Activated gamma-delta T cell (primary cell): Measurements from ENCODE around the gene ITGB8.

Experiments
- DNase-seq: peaks from one replicate; lab custom pipeline; 2025; lab: John Stamatoyannopoulos, UW

The ITGB8 gene

GRCh38 chr7:20424500-20424899, 93.8 kb downstream of the ITGB8 start:
- DNase-seq, result no peak

GRCh38 chr7:20430664-20431063, 100.0 kb downstream of the ITGB8 start:
- no peak for DNase-seq

- DNase-seq, result no peak
Measured at GRCh38 chr7:20431146-20431545, 100.4 kb downstream of the ITGB8 start.

DNA sequence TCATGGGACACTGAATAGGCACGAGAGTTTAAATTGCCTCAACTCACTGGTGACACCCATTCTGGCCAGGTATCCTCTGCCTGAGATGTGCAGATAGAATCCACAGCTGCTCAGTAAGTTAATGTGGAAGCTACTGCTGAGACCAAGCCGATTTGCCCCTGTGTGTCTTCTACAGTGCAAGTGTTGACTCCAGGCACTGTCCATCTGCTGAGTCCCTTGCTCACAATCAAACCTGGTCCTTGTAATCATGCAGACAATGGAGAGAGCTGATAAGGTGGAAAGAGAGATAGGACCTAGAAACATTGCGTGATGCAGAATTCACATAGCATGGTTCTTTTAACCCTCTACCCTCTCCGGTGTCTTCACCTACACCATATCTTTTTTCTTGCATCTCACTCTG, 101.4 kb downstream of the ITGB8 start:
- DNase-seq, result no peak

GRCh38 chr7:20435305-20435704, 104.6 kb downstream of the ITGB8 start:
- DNase-seq, result no peak

GRCh38 chr7:20438248-20438647, 107.5 kb downstream of the ITGB8 start:
- DNase-seq, result no peak

GRCh38 chr7:20438694-20439376, 108.1 kb downstream of the ITGB8 start:
- DNase-seq, result no peak

DNA sequence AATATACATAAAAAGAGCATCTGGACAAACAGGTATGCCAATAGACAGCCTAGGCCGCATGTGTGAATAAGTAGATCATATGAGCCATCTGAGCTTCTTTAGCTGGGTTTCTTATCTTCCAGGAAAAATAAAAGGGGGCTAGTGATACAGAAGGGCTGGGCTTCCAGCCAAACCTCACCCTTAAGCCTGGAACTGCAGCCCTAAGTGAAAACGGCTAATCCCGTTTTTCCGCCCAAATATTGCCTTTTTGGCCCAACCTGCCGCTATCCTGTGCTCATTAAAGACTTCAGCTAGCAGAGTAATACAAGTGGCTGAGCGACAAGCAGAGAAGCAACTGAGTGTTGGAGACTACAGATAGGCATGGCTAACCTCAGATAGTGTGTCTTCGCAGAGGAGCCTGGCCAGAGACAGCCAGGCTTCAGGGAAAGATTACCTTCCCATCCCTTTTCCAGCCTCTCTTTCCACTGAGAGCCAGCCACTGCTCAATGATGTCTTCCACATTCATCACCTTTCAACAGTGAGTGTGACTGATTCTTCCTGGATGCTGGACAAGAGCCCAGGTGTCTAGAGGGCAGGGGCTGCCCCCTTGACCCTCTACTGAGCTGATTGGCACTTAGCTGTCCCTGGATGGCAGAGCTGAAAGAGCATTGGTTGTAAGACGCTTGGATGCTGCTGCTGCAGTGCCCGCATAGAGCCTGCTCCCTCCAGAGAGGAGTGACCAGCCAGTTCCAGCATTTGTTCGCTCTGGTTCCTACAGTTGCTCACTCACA, 108.9 kb downstream of the ITGB8 start:
- no peak for DNase-seq

GRCh38 chr7:20440472-20441105, 109.9 kb downstream of the ITGB8 start:
- DNase-seq, result no peak

DNA sequence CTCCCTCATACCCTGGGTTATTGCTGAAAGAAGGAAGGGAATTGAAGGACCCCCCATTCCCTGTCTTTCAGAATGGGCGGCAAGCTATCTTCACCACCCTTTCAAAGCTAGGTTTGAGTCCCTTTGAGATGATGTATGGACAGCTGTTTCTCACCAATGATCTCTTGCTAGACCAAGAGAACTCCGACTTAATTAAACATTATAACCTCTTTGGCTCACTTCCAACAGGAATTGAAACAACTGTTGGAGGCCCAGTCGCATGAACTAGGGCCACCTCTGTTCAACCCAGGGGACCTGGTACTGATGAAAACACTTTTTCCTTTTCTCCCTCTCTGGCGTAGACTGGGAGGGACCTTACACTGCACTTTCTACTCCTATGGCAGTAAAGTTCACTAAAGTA, 110.6 kb downstream of the ITGB8 start:
- DNase-seq, result no peak

- DNase-seq, result no peak
Measured at GRCh38 chr7:20441991-20442441, 111.3 kb downstream of the ITGB8 start.

- no peak for DNase-seq
Measured at GRCh38 chr7:20442951-20443350, 112.3 kb downstream of the ITGB8 start.

GRCh38 chr7:20444030-20444800, 113.5 kb downstream of the ITGB8 start:
- no peak for DNase-seq

DNA sequence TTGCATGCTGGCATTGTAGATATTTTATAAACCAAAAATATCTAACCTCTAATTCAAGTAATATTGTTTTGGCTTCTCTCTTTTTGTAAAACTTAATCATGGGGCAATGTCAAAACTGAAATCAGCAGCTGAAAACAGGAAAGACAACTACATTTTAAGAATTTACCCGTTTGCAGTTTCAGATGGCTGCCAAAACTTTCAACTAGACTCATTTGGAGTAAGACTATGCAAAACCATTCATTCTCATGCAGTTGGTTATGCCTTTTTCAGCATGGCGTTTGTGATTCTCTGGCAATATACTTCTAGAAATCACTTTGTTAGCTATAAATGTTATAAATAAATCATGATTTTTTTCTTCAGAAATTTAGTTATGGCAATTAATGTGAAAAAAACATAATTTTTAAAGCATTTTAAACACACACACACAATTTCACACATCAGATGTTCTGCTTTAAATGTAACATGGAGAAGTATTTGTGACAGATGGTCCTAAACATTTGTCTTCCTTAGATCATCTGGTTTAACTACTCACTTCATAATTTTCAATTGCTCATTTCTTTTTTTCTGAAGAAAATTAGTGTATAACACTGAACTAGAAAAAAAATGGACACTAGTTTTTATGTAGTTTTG, 116.4 kb downstream of the ITGB8 start:
- no peak for DNase-seq

DNA sequence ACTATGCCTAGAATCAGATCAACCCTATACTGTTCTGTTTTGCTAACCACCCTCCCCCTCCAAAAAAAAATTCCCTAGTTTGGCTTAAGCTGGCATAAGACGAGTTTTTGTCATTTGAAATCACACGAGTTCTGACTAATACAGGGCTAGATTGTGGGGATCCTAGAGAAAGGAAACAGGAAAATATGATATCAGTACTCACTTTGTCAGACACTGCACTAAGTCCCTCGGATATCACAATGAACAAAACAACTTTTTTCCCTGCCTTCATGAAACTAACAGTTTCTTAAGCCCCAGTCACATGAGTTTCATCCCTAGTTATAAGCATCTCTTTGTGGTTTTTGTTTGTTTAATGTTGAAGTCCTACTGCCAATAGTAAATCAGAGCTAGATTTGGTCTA, 118.5 kb downstream of the ITGB8 start:
- no peak for DNase-seq

- DNase-seq, result no peak
Measured at GRCh38 chr7:20450536-20450935, 119.8 kb downstream of the ITGB8 start.

- DNase-seq, result no peak
Measured at GRCh38 chr7:20454202-20454601, 123.5 kb downstream of the ITGB8 start.

- no peak for DNase-seq
Measured at GRCh38 chr7:20456701-20457100, 126.0 kb downstream of the ITGB8 start.

- DNase-seq, result no peak
Measured at GRCh38 chr7:20458521-20458920, 127.8 kb downstream of the ITGB8 start.

GRCh38 chr7:20459419-20459818, 128.7 kb downstream of the ITGB8 start:
- no peak for DNase-seq

GRCh38 chr7:20464891-20465290, 134.2 kb downstream of the ITGB8 start:
- DNase-seq, result no peak
